Bronchial epithelial cell (primary cell): ENCODE measurements around the gene MED10. TPM values are rescaled to one million over a fixed set of nuclear protein-coding genes. Genes with fewer than 3 reads are reported as not detected.

Source experiments
- DNase-seq: peaks from one replicate; pipeline ENCODE4 v3.0.0-alpha.2; 2010; ENCODE audit warnings: low read depth
- FAIRE-seq: peaks from 2 replicates; lab custom pipeline; 2011; peaks lifted over from hg19 to GRCh38; lab: Jason Lieb, UNC
- H3K27me3 ChIP-seq: 2 replicates; pipeline ENCODE4 v1.5.1; 2011; ENCODE audit warnings: low read length; ENCODE audit not compliant: control insufficient read depth, insufficient read depth
- H3K36me3 ChIP-seq: 2 replicates; pipeline ENCODE4 v1.5.1; 2011; ENCODE audit warnings: low read length; ENCODE audit not compliant: control insufficient read depth, insufficient read depth
- H3K4me3 ChIP-seq: 2 replicates; pipeline ENCODE4 v1.5.1; 2011; ENCODE audit warnings: mild to moderate bottlenecking, low read depth, low read length, control low read depth
- CTCF ChIP-seq: IDR thresholded peaks from 2 replicates; pipeline ENCODE4 v1.5.1; 2011; ENCODE audit warnings: mild to moderate bottlenecking, moderate library complexity, low read length, control low read depth, inconsistent platforms; ENCODE audit not compliant: insufficient read depth, severe bottlenecking
- total RNA-seq: library from RNA; depleted of rRNA; stranded (reverse); fragments of >200 nt; gene quantifications from 2 replicates; pipeline ENCODE4 v1.2.1, GENCODE V29; 2014

MED10 gene
- total RNA-seq, 1 donor from 2014 or later: 13.2 TPM

GRCh38 chr5:6342689-6343315 lies 35.5 kb downstream of the MED10 start:
- no peak for DNase-seq
- no peak for TF ChIP-seq CTCF
- no peaks in the 10 kb centered on the region for H3K27me3 ChIP-seq
- no peaks in the 10 kb centered on the region for H3K36me3 ChIP-seq
- no peak for FAIRE-seq
- no peak overlapping the region for H3K4me3 ChIP-seq

- no peak for TF ChIP-seq CTCF
- FAIRE-seq (no peak), DNase-seq (no peak)
- H3K4me3 ChIP-seq: no peak overlapping the region
- H3K36me3 ChIP-seq: no peaks in the 10 kb centered on the region
- H3K27me3 ChIP-seq: no peaks in the 10 kb centered on the region
Observed at GRCh38 chr5:6340100-6340499, 38.2 kb downstream of the MED10 start.

- no peaks in the 10 kb centered on the region for H3K27me3 ChIP-seq
- no peak for FAIRE-seq
- no peak for TF ChIP-seq CTCF
- no peak for DNase-seq
- H3K36me3 ChIP-seq: no peaks in the 10 kb centered on the region
- no peak overlapping the region for H3K4me3 ChIP-seq
Observed at GRCh38 chr5:6338871-6339270, 39.5 kb downstream of the MED10 start.

GRCh38 chr5:6338135-6338534 lies 40.2 kb downstream of the MED10 start:
- FAIRE-seq: no peak

GRCh38 chr5:6333182-6333905 lies 45.0 kb downstream of the MED10 start:
- Histone ChIP-seq H3K4me3 (no peak overlapping the region), H3K27me3 (no peaks in the 10 kb centered on the region), H3K36me3 (no peaks in the 10 kb centered on the region)
- FAIRE-seq (no peak), DNase-seq (no peak)
- TF ChIP-seq CTCF: no peak

More at GRCh38 chr5:6338135-6338534, 40.2 kb downstream of the MED10 start:
- TF ChIP-seq CTCF: no peak
- Histone ChIP-seq H3K36me3 (no peaks in the 10 kb centered on the region), H3K4me3 (no peak overlapping the region), H3K27me3 (no peaks in the 10 kb centered on the region)
- DNase-seq: no peak
